DND-41 (cell line): Measurements from ENCODE around the gene TMEM253.
A peak's percentile ranks its signal among the peaks of the same experiment; 100 is the strongest.

Source experiments
- ATAC-seq: fragments of 200-7000 bp; cut with Tn5 transposase; 3 replicates; pipeline ENCODE4 v1.9.1; 2021; ENCODE audit warnings: low read depth; ENCODE audit not compliant: insufficient read depth
- DNase-seq: peaks from one replicate; pipeline ENCODE4 v3.0.0-alpha.2; 2020
- H2AFZ ChIP-seq: 2 replicates; pipeline ENCODE4 v1.6.0; 2012; ENCODE audit warnings: low read depth, low read length
- H3K27ac ChIP-seq: 2 replicates; pipeline ENCODE4 v1.5.1; 2012; ENCODE audit warnings: low read length, inconsistent platforms
- H3K27me3 ChIP-seq: fragments of 200-600 bp; sonication (generic); 2 replicates; pipeline ENCODE4 v1.6.0; 2012; ENCODE audit warnings: low read length, mild to moderate bottlenecking, inconsistent platforms; ENCODE audit not compliant: insufficient read depth, poor library complexity
- H3K36me3 ChIP-seq: 2 replicates; pipeline ENCODE4 v1.5.1; 2012; ENCODE audit warnings: low read length, inconsistent platforms; ENCODE audit not compliant: insufficient read depth
- H3K4me1 ChIP-seq: 2 replicates; pipeline ENCODE4 v1.5.1; 2012; ENCODE audit warnings: mild to moderate bottlenecking, low read length; ENCODE audit not compliant: insufficient read depth
- H3K4me2 ChIP-seq: 2 replicates; pipeline ENCODE4 v1.6.0; 2012; ENCODE audit warnings: mild to moderate bottlenecking, moderate library complexity, low read length, inconsistent platforms; ENCODE audit not compliant: insufficient read depth
- H3K4me3 ChIP-seq, 2 experiments: fragments of 200-600 bp in 1 of 2; shearing (Covaris generic) in 1 of 2; 2 replicates each; pipeline ENCODE4 v1.5.1; 2012 to 2016; ENCODE audit warnings: inconsistent platforms in 2 of 2, low read length in 2 of 2, mild to moderate bottlenecking in 2 of 2, low read depth in 1 of 2, moderate library complexity in 1 of 2
- H3K79me2 ChIP-seq: 2 replicates; pipeline ENCODE4 v1.6.0; 2012; ENCODE audit warnings: low read length, inconsistent platforms; ENCODE audit not compliant: insufficient read depth
- H3K9ac ChIP-seq: 2 replicates; pipeline ENCODE4 v1.6.0; 2012; ENCODE audit warnings: low read depth, mild to moderate bottlenecking, inconsistent platforms, low read length, moderate library complexity
- H3K9me3 ChIP-seq: 2 replicates; pipeline ENCODE4 v1.5.1; 2012; ENCODE audit warnings: low read length, moderate library complexity, mild to moderate bottlenecking, inconsistent platforms; ENCODE audit not compliant: insufficient read depth, severe bottlenecking
- H4K20me1 ChIP-seq: 2 replicates; pipeline ENCODE4 v1.6.0; 2012; ENCODE audit warnings: low read length; ENCODE audit not compliant: insufficient read depth
- EZH2 ChIP-seq: IDR thresholded peaks from 3 replicates; pipeline ENCODE4 v1.6.1; 2012; ENCODE audit warnings: borderline replicate concordance, low read depth, mild to moderate bottlenecking, moderate library complexity, low read length, inconsistent platforms; ENCODE audit not compliant: severe bottlenecking
- TF ChIP-seq, protein P1 (sequence below): IDR thresholded peaks from 2 replicates; pipeline ENCODE4 v1.5.1; 2012; ENCODE audit warnings: borderline replicate concordance, low read length, moderate library complexity, mild to moderate bottlenecking; ENCODE audit not compliant: poor library complexity, severe bottlenecking; ENCODE audit errors: extremely low read depth

TMEM253 gene

DNA sequence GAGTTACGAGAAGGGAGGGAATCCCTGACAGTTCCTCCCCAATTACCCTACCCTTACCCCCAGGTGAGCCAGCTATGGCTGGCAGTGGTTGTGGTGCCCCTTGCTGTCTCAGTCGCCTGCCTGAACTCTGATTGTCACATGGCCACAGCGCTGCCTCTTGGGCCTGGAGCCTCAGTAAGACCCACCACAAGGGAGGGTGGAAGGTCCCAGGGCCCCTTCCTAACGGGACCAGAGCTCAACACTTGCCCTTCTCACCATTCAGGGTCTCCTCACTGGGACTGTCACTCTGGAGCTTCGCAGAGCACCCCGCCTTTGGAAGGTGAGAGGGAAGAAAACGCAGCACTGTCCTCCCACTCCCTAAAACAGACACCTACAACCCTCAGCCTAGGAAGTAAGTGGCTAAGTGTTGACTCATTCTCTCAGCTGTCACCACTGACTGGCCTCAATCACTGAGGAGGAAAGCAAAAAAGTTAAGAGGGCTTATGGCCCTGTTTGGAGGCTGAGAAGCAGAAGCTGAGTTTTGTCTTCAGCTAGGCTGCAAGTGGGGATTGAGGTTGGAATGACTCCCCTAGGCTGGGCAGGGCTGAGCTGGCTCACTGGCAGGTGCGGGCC, 1.0 kb downstream of the TMEM253 start:
- peak overlapping the region; percentile 85 for H3K9ac ChIP-seq
- peaks cover 25% of the 10 kb centered on the region for H3K79me2 ChIP-seq
- peak overlapping the region; percentile 92 for H3K4me2 ChIP-seq
- peak overlapping the region in 1 of 2 experiments; percentile 77; a peak in 2 of 4 replicates for H3K4me3 ChIP-seq
- no peak for DNase-seq
- no peaks in the 10 kb centered on the region for H3K9me3 ChIP-seq
- 0 out of 2 replicates have a peak overlapping the region, but pooled peaks have one; percentile 95 for H3K27ac ChIP-seq
- ATAC-seq: no peak
- no peak overlapping the region for H2AFZ ChIP-seq
- H3K4me1 ChIP-seq: peaks cover 68% of the 10 kb centered on the region
- H3K27me3 ChIP-seq: no peaks in the 10 kb centered on the region
- no peaks in the 10 kb centered on the region for H4K20me1 ChIP-seq
- TF ChIP-seq EZH2: no peak
- no peaks in the 10 kb centered on the region for H3K36me3 ChIP-seq

DNA sequence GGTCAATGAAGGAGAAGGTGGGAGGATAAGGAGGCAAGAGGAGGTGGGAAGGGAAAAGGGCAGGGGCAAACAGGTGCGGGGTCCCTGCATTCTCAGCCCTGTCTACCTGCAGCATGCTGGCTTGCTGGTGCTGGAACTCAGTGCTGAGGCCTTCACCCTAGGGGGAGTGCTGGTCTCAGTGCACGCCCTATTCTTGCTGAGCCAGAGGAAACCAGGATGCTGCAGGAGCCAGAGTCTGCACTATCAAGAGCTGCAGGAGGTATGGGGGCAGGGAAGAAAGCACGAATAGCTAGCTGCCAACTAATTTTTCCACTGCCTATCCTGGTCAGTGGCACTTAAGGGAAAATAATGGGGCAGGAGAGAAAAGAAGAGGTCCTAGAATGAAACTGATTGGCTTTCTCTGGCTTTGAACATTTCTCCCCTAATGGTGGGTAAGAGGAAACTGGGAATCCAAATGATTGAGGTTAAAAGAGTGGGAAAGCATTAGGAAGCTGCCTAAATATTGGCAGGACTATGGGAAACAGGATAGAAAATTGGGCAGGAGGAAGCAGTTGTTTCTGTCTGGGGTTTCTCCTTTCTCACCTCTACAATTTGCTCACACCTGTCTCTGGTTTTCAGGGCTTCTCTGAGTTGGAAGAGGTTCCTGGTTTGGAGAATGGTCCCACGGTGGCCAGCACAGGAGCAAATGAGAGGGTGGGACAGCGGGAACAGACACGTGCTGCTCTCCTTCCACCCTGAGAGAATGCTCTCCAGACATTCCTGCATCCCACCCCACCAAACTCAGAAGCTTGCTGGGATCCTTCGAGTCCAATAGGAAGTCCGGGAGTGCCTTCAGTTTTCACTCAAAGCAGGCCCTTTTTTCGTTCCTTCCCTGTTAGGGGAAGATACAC, 1.9 kb downstream of the TMEM253 start:
- peak overlapping the region; percentile 92 for H3K4me2 ChIP-seq
- H4K20me1 ChIP-seq: no peaks in the 10 kb centered on the region
- no peaks in the 10 kb centered on the region for H3K9me3 ChIP-seq
- DNase-seq (no peak), ATAC-seq (no peak)
- H3K4me1 ChIP-seq: peaks cover 63% of the 10 kb centered on the region
- H3K36me3 ChIP-seq: no peaks in the 10 kb centered on the region
- H3K27me3 ChIP-seq: no peaks in the 10 kb centered on the region
- H3K27ac ChIP-seq: peak overlapping the region; percentile 95
- peak overlapping the region; percentile 44 to 77 for H3K4me3 ChIP-seq
- peaks cover 25% of the 10 kb centered on the region for H3K79me2 ChIP-seq
- peak overlapping the region; percentile 85 for H3K9ac ChIP-seq
- TF ChIP-seq EZH2: no peak
- TF ChIP-seq, protein P1, sequence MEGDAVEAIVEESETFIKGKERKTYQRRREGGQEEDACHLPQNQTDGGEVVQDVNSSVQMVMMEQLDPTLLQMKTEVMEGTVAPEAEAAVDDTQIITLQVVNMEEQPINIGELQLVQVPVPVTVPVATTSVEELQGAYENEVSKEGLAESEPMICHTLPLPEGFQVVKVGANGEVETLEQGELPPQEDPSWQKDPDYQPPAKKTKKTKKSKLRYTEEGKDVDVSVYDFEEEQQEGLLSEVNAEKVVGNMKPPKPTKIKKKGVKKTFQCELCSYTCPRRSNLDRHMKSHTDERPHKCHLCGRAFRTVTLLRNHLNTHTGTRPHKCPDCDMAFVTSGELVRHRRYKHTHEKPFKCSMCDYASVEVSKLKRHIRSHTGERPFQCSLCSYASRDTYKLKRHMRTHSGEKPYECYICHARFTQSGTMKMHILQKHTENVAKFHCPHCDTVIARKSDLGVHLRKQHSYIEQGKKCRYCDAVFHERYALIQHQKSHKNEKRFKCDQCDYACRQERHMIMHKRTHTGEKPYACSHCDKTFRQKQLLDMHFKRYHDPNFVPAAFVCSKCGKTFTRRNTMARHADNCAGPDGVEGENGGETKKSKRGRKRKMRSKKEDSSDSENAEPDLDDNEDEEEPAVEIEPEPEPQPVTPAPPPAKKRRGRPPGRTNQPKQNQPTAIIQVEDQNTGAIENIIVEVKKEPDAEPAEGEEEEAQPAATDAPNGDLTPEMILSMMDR: no peak
- H2AFZ ChIP-seq: peak overlapping the region; percentile 81

DNA sequence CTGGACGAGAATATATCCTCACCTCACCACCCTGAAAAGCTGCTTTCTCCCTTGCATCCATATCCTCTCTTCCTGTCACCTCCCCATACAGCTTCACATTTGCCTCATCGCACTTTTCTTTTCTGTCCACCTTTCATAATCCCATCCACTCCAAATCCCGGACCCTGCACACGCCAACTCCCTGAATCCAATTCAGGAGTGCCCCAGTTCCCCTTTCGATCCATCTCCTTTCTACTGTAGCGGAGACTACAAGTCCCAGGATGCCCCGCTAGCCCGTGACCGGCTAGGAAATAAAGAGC, 2.5 kb downstream of the TMEM253 start:
- Histone ChIP-seq H4K20me1 (no peaks in the 10 kb centered on the region), H3K4me2 (peak overlapping the region; percentile 92), H3K79me2 (peaks cover 25% of the 10 kb centered on the region), H3K9me3 (no peaks in the 10 kb centered on the region), H3K4me3 (peak overlapping the region; percentile 44 to 77), H3K4me1 (peaks cover 62% of the 10 kb centered on the region), H3K27me3 (no peaks in the 10 kb centered on the region), H3K9ac (peak overlapping the region; percentile 85), H3K27ac (peak overlapping the region; percentile 95), H2AFZ (peak overlapping the region; percentile 81), H3K36me3 (no peaks in the 10 kb centered on the region)
- ATAC-seq (peak; percentile 1; the same call in 2 of the 3 replicates), DNase-seq (no peak)
- TF ChIP-seq, protein P1: no peak
- no peak for TF ChIP-seq EZH2
